ENCODE measurements around the gene FAM53A.

FAM53A gene

DNA sequence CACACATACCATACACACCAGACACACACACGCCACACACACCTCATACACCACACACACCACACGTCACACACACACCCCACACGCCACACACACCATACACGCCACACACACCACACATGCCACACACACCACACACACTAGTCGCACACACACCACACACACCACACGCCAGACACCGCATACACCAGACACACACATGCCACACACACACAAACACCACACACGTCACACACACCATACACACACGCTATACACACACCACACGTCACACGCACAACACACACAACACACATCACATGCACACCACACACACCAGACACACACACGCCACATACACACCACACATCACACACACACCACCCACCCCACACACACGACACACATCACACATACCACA is 32.0 kb downstream of the FAM53A start:
- ChIA-PET POLR2A (no interaction called here), CTCF (no interaction called here)
- no peak for DNase-seq (ENCODE audit: extremely low spot score)

DNA sequence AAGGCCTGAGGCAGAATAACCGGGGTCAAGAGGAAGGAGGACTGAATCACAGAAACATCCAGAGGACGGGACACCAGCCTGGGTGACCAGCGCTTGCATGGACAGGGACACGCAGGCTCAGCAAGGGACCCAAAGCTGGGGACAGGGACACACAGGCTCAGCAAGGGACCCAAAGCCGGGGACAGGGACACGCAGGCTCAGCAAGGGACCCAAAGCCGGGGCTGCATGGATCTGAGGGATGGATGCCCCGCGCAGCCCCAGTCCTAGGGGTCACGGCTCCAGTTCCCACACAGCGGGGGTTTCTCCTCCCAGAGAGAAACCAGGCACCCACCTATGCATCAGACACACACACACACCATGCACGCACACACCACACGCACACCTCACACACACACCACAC is 32.5 kb downstream of the FAM53A start:
- DNase-seq (ENCODE audit: extremely low spot score): no peak
- ChIA-PET POLR2A (no interaction called here), CTCF (no interaction called here)
- TF ChIP-seq FOXM1 (IDR thresholded peaks at IDR 0.05; ENCODE audit: borderline replicate concordance): no peak
- TF ChIP-seq L3MBTL2 (conservative IDR thresholded peaks at IDR 0.05): no peak
- no peak for TF ChIP-seq ZNF384 (IDR thresholded peaks at IDR 0.05)
- TF ChIP-seq LEF1 (IDR thresholded peaks at IDR 0.05; ENCODE audit: borderline replicate concordance): no peak

More for the DNA sequence above, 32.0 kb downstream of the FAM53A start:
- no peak for TF ChIP-seq FOXK2 (IDR thresholded peaks at IDR 0.05)
- TF ChIP-seq ZNF384 (IDR thresholded peaks at IDR 0.05): no peak
- TF ChIP-seq ARNT (IDR thresholded peaks at IDR 0.05): no peak
- TF ChIP-seq TARDBP (IDR thresholded peaks at IDR 0.05): no peak
- no peak for TF ChIP-seq SP1 (IDR thresholded peaks at IDR 0.05)
- no peak for TF ChIP-seq BHLHE40 (IDR thresholded peaks at IDR 0.05; ENCODE audit: borderline replicate concordance)
- no peak for TF ChIP-seq CTBP1 (IDR thresholded peaks at IDR 0.05; ENCODE audit: borderline replicate concordance)

GRCh38 chr4:1648962-1649361 is 35.2 kb downstream of the FAM53A start:
- DNase-seq (ENCODE audit: extremely low spot score): no peak
- POLR2A ChIA-PET: no interaction called here
- CTCF ChIA-PET: no interaction called here
- no peak for TF ChIP-seq ELF4 (IDR thresholded peaks at IDR 0.05)
- TF ChIP-seq SUZ12 (IDR thresholded peaks at IDR 0.05): no peak
- TF ChIP-seq LEF1 (IDR thresholded peaks at IDR 0.05; ENCODE audit: borderline replicate concordance): no peak
- TF ChIP-seq ARNT (IDR thresholded peaks at IDR 0.05): no peak
- TF ChIP-seq CTBP1 (IDR thresholded peaks at IDR 0.05; ENCODE audit: borderline replicate concordance): no peak
- TF ChIP-seq FOXM1 (IDR thresholded peaks at IDR 0.05; ENCODE audit: borderline replicate concordance): no peak
- TF ChIP-seq ZNF384 (IDR thresholded peaks at IDR 0.05): no peak

GRCh38 chr4:1647432-1647831 is 36.7 kb downstream of the FAM53A start:
- ChIA-PET CTCF (no interaction called here), POLR2A (no interaction called here)
- no peak for DNase-seq (ENCODE audit: extremely low spot score)
- TF ChIP-seq ARNT (IDR thresholded peaks at IDR 0.05): no peak

DNA sequence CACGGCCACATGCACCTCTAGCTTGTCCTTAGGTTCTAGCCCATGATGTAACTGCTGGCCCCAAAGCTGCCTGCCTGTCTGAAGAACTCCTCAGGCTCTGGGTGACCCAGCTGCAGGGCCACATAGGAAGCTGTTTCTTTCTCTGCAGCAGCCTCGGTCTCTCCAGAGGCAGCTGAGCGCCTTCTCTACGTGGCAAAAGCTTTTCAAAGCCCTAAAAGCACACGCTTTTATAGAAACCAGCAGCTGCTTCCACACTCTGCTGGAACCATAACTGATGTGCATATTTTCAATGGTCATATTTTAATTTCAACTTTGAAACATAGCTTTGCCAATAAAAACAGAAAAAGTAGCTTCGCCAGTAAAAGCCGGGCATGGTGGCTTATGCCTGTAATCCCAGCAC is 37.4 kb downstream of the FAM53A start:
- TF ChIP-seq BHLHE40 (IDR thresholded peaks at IDR 0.05; ENCODE audit: borderline replicate concordance) (no peak), SUZ12 (IDR thresholded peaks at IDR 0.05) (no peak), HDGF (IDR thresholded peaks at IDR 0.05; ENCODE audit: borderline replicate concordance) (no peak), FOXK2 (IDR thresholded peaks at IDR 0.05) (no peak), FOXA1 (IDR thresholded peaks at IDR 0.05) (no peak), ARNT (IDR thresholded peaks at IDR 0.05) (no peak), SP1 (IDR thresholded peaks at IDR 0.05) (no peak), ZNF384 (IDR thresholded peaks at IDR 0.05) (no peak), LEF1 (IDR thresholded peaks at IDR 0.05; ENCODE audit: borderline replicate concordance) (no peak), NFRKB (IDR thresholded peaks at IDR 0.05) (no peak)
- TF ChIP-seq, protein P1, sequence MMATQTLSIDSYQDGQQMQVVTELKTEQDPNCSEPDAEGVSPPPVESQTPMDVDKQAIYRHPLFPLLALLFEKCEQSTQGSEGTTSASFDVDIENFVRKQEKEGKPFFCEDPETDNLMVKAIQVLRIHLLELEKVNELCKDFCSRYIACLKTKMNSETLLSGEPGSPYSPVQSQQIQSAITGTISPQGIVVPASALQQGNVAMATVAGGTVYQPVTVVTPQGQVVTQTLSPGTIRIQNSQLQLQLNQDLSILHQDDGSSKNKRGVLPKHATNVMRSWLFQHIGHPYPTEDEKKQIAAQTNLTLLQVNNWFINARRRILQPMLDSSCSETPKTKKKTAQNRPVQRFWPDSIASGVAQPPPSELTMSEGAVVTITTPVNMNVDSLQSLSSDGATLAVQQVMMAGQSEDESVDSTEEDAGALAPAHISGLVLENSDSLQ (IDR thresholded peaks at IDR 0.05): no peak
- ChIA-PET CTCF (no interaction called here), POLR2A (no interaction called here)
- no peak for DNase-seq (ENCODE audit: extremely low spot score)

- POLR2A ChIA-PET: no interaction called here
- no peak for TF ChIP-seq NFRKB (IDR thresholded peaks at IDR 0.05)
- TF ChIP-seq FOXA1 (IDR thresholded peaks at IDR 0.05): no peak
- TF ChIP-seq FOXK2 (IDR thresholded peaks at IDR 0.05): no peak
- no peak for TF ChIP-seq HDGF (IDR thresholded peaks at IDR 0.05; ENCODE audit: borderline replicate concordance)
- no peak for TF ChIP-seq L3MBTL2 (conservative IDR thresholded peaks at IDR 0.05)
- TF ChIP-seq SUZ12 (IDR thresholded peaks at IDR 0.05): no peak
- no peak for TF ChIP-seq LEF1 (IDR thresholded peaks at IDR 0.05; ENCODE audit: borderline replicate concordance)
- no peak for TF ChIP-seq FOXM1 (IDR thresholded peaks at IDR 0.05; ENCODE audit: borderline replicate concordance)
- TF ChIP-seq CTBP1 (IDR thresholded peaks at IDR 0.05; ENCODE audit: borderline replicate concordance): no peak
- CTCF ChIA-PET: no interaction called here
- no peak for DNase-seq (ENCODE audit: extremely low spot score)
Measured at GRCh38 chr4:1644891-1645657, 39.0 kb downstream of the FAM53A start.

DNA sequence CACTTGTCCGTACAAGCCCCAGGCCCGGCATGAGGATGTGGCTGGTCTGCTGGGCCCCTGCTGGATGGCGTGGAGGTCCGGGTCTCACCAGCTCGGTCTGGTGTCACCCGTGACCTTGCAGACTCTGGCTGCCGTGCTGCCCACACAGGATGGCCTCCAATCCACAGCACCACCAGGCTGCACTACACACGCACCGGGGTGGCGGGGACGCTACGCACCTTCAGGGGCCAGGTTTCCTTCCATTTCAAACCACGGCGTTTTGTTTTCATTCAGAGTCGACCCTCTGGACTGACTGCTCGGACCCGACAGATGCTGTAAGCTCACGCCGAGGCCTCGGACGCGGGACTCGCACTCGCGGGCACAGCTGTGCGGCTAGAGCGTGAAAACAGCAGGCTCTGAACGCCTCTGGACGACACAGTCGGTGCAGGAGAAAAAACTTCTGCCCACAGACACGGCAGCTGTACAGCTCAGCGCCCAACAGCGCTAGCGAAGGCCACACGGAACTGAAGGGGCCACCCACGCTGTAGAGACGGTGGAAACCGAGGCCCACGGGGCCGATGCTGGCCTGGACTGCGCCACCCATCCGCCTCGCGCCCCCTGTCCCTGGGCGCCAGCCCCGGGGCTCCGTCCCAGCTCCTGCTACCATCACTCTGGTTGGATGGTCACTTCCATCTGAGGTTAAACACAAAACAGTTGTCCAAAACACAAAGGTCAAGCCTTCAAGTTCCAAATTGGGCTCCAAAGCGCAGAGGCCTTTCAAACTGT is 40.0 kb downstream of the FAM53A start:
- no peak for DNase-seq (ENCODE audit: extremely low spot score)
- POLR2A ChIA-PET: no interaction called here
- CTCF ChIA-PET: no interaction called here
- no peak for TF ChIP-seq HDGF (IDR thresholded peaks at IDR 0.05; ENCODE audit: borderline replicate concordance)
- TF ChIP-seq ARNT (IDR thresholded peaks at IDR 0.05): no peak
- TF ChIP-seq FOXK2 (IDR thresholded peaks at IDR 0.05): no peak
- TF ChIP-seq LEF1 (IDR thresholded peaks at IDR 0.05; ENCODE audit: borderline replicate concordance): no peak
- TF ChIP-seq, protein P1 (IDR thresholded peaks at IDR 0.05): no peak
- no peak for TF ChIP-seq L3MBTL2 (conservative IDR thresholded peaks at IDR 0.05)
- TF ChIP-seq TARDBP (IDR thresholded peaks at IDR 0.05): no peak
- no peak for TF ChIP-seq NFRKB (IDR thresholded peaks at IDR 0.05)
- no peak for TF ChIP-seq FOXM1 (IDR thresholded peaks at IDR 0.05; ENCODE audit: borderline replicate concordance)
- no peak for TF ChIP-seq ELF4 (IDR thresholded peaks at IDR 0.05)
- TF ChIP-seq FOXA1 (IDR thresholded peaks at IDR 0.05): no peak
- no peak for TF ChIP-seq CTBP1 (IDR thresholded peaks at IDR 0.05; ENCODE audit: borderline replicate concordance)
- TF ChIP-seq SUZ12 (IDR thresholded peaks at IDR 0.05): no peak
- TF ChIP-seq SP1 (IDR thresholded peaks at IDR 0.05): no peak
- TF ChIP-seq ZNF384 (IDR thresholded peaks at IDR 0.05): no peak
- TF ChIP-seq BHLHE40 (IDR thresholded peaks at IDR 0.05; ENCODE audit: borderline replicate concordance): no peak
